Hypothalamus (tissue), 51 donors: ENCODE data around the gene MLC1.

Experiments
- DNase-seq, 51 donors: peaks; one replicate each; lab custom pipeline; 2025; lab: John Stamatoyannopoulos, UW

Gene MLC1

DNA sequence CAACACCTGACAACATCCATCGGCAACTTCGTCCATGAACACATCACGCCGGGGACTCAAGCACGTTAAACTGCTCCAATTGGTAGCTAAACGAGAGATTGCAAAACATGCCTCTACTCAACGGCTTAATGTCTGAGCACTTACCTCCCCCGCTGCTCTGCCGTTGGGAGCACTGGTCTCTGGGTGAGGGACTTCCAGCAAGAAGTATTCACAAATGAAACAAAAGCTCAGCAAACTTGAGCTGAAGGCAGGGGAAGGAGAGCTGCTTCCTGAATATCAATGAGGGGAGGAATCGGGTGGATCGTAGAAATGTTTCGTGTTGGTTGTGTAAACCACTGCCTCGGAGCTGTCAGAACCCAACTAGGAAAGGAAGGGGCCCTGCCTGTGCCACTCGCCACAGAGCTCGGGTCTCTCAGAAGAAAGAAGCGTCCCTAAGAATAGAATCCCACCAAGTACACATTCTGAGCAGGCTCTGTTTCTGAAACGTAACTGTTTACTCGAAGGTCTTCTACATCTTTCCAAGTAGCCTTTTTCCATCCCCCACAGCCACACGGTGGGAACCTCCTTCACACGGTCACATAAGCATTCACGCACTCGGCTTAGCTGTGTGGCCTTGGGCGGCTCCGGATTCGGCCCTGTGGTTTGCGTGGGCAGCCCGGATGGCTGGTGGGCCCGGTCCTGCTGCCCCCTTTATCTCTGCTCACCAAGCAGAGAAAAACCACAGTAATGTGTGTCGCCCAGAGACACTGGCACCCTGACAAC is at the start of gene MLC1:
Gene MLC1, minus strand, starts transcription at position 216 of the 762 bp plus-strand sequence. CDS start 524 bp downstream, outside the sequence.
- peak in 27 of 51 donors; percentile 4 to 69 (median 40) for DNase-seq

DNA sequence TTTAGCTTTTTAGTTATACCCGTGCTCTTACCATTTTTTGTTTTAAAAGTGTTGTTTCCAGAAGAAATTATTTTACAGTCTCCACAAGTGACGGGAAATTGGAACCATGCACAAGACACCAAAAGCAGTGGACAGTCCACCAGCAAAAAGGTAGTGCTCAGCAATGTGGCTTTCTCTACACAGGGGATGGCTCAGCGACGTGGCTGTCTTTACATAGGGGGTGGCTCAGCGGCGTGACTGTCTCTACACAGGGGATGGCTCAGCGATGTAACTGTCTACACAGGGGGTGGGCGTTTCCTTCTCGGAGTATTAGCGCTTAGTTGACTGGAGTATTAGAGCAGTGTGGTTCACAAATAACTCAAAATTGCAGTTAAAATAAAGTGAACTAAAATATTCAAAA is 49.3 kb upstream of the MLC1 start:
- no peak for DNase-seq

GRCh38 chr22:50131894-50132293 is 46.7 kb upstream of the MLC1 start:
- no peak for DNase-seq

- no peak for DNase-seq
Observed at GRCh38 chr22:50129121-50129736, 44.0 kb upstream of the MLC1 start.

DNA sequence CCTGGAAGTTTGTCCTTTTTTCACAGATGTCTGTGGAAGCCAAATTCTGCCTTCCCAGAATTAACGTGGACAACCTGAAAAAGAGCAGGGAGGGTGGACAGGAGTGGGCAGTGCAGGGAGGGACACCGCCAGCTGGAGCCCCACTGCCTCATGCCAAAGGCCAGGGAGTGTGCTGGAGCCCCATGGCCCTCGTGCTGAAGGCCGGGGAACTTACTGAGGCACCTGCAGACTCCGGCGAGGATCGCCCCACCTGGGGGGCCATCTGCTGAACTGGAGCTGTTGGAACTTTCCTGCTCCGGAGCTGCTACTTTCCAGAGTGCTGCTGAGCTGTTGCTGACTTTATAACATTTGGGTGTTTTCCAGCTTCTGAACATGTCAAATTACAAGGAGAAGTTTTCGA is 39.8 kb upstream of the MLC1 start:
- no peak for DNase-seq

GRCh38 chr22:50123119-50123518 is 37.9 kb upstream of the MLC1 start:
- no peak for DNase-seq

- DNase-seq, result no peak
Observed at GRCh38 chr22:50121202-50121740, 36.0 kb upstream of the MLC1 start.

DNA sequence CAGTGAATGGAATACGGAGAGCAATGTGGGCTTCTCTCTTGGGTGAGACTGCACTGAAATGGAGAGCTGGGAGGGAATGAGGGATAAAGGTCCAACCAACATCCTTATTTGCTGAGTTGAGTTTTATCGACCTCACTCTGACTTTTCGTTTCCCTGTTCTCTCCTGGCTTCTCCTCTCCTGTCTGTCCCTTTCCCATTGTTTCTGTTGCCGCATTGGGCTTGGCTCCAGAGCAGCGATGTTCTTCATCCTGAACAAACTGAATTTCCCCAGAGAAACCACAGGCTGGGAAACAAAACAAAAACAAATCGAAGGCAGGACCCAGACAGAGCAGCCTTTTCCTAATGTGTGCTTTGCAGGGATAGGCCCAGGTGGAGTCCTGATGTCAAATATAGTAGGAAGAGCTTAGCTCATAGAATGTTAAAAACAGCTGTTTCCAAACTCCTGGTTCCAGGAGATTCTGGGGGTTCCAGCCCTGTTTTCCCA is 34.6 kb upstream of the MLC1 start:
- DNase-seq, result no peak

DNA sequence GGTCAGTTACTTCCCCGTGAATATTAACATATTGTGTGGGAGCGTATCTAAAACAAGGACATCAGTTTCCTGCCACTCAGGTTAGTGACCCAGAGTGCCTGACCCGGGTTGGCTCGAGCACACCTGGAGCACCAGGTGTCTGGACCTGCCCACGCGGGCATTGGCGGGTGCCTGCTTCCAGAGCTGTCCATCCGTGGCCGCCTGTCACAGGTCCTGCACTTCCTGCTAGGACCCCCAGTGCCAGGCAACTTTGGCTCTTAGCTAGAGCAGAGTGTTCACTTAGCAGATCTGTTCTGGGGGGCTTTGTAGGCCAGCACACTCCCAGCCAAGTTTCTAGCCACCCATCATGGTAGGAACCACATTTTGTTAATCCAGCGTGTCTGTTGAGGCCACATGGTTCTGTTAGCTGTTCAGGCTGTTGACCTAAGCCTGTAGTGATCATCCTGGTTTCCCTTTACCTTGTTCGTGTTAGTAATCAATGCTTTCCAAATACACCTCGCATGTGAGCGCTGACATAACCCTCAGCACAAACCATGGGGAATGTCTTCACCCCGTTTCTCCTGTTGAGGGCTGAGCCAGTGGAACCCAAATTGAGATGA is 34.0 kb upstream of the MLC1 start:
- no peak for DNase-seq

- no peak for DNase-seq
Observed at GRCh38 chr22:50118557-50119168, 33.4 kb upstream of the MLC1 start.

DNA sequence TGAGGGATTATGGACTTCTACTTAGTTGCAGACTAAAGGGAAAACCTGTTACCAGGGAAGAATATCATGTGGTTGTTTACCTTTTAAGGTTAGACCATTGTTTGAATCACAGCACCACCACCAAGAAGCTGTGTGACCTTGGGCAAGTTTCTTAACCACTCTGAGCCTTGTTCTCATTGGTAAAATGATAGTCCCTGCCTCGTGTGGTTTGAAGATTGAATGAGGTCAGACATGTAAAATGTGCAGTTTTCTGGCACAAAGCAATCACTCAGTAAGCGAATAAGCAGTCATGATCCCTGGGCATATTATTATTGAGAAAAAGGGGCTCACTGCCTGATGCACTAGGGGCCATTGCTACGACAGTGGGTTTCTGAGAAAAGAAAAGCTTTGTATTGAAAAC is 32.9 kb upstream of the MLC1 start:
- no peak for DNase-seq

DNA sequence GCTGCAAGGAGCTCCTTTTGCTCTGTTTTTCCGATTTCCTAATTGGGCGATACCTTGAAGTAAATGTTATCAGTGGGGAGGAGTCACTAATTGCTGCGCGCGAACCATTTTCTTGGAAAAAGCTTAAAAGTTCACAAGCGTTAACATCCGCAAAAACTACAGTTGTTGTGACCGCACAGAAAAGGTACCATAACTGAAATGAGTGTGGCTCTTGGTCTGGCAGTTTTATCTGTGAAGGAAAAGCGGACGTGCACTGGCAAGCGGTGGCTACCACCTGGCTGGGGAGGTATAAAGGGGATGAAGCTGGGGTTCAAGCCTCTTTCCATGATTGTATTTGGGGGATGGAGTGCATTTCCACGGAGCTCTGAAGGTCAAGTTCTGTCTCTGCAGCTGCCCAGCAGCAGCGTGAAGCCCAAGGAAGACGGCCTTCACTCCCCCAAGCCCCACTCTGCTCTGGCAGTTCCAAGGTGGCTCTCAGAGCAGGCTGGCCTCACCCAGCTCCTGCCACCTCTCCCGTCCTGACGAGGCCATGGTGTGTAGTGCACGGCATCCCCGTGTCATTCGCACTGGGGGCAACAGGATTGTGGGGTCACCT is 32.0 kb upstream of the MLC1 start:
- DNase-seq, result no peak

DNA sequence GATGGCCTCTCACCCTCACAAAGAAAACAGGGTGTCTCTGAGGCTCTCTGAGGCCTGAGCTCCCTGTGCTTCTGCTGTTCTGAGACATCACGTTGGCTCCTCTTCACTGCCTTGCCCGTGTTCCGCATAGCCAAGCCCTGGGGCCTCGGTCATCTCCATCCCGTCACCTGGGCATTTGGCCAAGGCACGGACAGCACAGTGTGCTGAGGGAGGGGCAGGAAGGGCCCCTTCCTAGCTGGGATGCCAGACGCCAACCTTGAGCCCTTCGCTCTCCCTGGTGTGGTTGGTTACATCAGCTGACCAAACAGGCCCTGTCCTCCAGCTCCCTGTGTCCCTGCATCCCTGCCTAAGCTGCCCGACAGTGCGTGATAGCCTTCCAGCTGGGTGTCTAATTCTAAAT is 30.5 kb upstream of the MLC1 start:
- DNase-seq, result no peak

DNA sequence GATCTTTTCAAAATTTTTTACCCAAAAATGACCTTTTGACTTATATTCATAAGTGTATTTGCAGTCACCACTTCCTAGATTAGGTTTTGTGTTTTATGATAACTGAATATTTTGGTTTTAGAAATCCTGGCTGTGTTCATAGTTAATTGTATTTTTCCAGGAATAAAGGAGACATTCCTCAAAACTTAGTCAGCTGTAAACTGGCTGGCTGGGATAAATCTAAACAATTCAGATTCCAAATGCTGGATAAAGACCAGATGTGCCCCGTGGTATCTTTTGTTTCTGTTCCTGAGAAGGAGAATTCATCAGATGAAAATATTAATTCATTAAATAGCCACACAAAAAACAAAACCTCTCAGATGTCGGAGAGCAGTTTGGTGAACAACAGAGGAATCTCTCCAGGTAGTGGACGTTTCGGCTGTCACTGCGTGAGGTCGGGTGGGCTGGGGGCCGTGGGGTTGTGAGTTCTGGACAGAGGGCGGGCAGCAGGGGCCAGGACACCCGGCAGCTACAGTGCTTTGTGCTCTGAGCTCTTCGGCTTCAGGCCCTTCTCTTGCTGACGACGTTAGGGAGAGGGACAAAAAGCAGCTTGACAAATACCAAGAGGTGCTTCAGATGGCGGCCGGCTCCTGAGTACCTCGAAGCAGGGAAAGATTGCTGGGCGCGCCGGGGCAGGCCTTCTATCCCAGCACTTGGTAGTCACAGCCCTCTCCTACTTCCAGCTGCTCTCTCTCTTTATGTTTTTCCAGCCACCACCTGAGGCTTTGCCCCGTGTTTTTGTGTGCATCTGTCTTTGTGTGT is 29.2 kb upstream of the MLC1 start:
- DNase-seq, result no peak

GRCh38 chr22:50112151-50113118 is 27.2 kb upstream of the MLC1 start:
- no peak for DNase-seq

DNA sequence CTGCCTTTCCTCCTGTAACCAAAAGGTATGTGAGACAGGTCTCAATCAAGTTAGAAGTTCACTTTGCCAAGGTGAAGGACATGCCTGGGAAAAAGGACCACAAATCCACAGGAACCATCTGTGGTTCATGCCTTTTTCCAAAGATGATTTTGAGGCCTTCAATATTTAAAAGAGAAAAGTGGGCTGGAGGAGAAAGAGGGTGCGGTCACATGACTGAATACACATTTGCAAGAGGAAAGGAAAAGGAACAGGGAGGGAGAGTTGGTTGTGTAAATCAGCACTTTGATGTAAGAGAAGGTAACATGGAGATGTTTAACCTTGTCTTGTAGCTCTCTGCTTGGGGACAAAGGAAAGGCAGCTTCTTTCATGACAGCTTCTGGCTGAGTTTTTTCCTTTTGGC is 25.8 kb upstream of the MLC1 start:
- no peak for DNase-seq

GRCh38 chr22:50107529-50107928 is 22.3 kb upstream of the MLC1 start:
- DNase-seq, result no peak

DNA sequence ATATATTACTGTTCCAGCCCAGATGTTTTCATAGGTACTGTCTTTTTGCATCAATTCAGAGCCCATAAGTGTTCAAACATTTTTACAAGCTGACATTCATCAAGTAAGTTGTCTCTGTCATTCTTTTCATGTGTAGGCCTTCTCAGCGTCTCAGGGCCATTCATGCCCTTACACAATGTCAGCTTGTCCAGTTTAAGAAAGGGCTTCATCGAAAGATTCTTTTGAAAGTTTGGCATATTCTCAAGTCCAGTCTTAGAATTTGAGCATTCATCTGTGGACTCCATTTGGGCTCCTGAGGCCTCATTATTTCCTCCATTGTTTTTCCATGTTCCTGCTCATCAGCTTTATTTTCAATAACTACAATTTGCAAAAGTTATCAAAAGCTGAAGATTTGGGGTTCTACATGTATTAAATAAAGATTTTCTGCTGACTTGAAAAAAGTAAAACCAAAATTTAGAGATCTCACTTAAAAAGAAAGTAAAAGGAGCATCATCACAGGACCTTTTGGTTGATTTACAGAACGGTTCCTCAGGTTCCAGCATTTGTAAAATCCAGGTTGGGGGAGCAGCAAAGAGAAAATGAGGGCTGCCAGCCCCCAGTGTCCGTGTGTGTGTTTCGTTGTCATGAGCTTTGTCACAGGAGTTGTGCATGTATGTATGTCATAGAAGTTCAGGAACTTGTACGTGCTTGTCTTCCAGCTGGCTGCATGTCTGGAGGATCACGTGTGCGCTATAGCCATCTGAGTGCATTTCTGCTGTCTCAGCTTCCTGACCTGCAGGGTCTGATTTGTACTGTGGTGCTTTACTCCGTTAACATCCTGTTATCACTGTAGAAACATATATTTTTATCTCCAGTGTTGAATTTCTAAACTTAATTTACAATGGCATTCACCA is 20.2 kb upstream of the MLC1 start:
- DNase-seq, result no peak
